K562 (cell line): ENCODE results near the gene SCN5A. TPM values are rescaled to one million over a fixed set of nuclear protein-coding genes. Genes with fewer than 3 reads are reported as not detected.

ENCODE experiments used
- ATAC-seq: fragments of 200-7000 bp; cut with Tn5 transposase; 3 replicates; pipeline ENCODE4 v1.9.1; 2020; ENCODE audit warnings: moderate library complexity
- BruUV-seq: library from RNA; stranded (reverse); fragments of 400-500 nt; replicated peaks from 2 replicates; lab custom pipeline; 2021; lab: Mats Ljungman, UMichigan
- CTCF ChIA-PET: fragments of 300-600 bp; formaldehyde crosslinking; extraction: SDS; loops from one replicate; lab custom pipeline; 2021; ENCODE audit warnings: low intra/inter-chr PET ratio; lab: Yijun Ruan, JAX
- POLR2A ChIA-PET: fragments of 300-600, 350-650 bp; sonication (Branson Sonifier 250); formaldehyde crosslinking; extraction: SDS; loops from one replicate; lab custom pipeline; 2021; ENCODE audit warnings: antibody characterized with exemption, inconsistent platforms; lab: Yijun Ruan, JAX
- DNase-seq, 4 experiments: peaks; one replicate each; pipeline versions ENCODE4 v3.0.0 to v3.0.0-alpha.2; 2011 to 2018; ENCODE audit warnings: low spot score in 3 of 4, mixed read lengths in 3 of 4; ENCODE audit errors: extremely low read depth in 1 of 4
- FAIRE-seq: peaks from 2 replicates; lab custom pipeline; 2011; peaks lifted over from hg19 to GRCh38; lab: Jason Lieb, UNC
- H2AFZ ChIP-seq: 2 replicates; pipeline ENCODE4 v1.6.0; 2011; ENCODE audit warnings: low read depth, low read length, control low read depth, inconsistent platforms
- H3K27ac ChIP-seq: fragments of 200-600 bp; 3 replicates; pipeline ENCODE4 v1.8.0; 2011; ENCODE audit warnings: low read depth, mild to moderate bottlenecking, control low read depth, inconsistent platforms, low read length, moderate library complexity, mixed read lengths; ENCODE audit errors: extremely low read depth
- H3K27me3 ChIP-seq, 2 experiments: fragments of 300-600 bp in 1 of 2; 2 replicates in 1 of 2; 3 replicates in 1 of 2; pipeline versions ENCODE4 v1.6.0 to v1.8.0; 2011; ENCODE audit warnings: inconsistent platforms in 2 of 2, low read length in 2 of 2, mild to moderate bottlenecking in 1 of 2, mixed read lengths in 1 of 2, moderate library complexity in 1 of 2; ENCODE audit not compliant: control insufficient read depth in 2 of 2, insufficient read depth in 2 of 2
- H3K36me3 ChIP-seq: fragments of 300-600 bp; 3 replicates; pipeline ENCODE4 v1.8.0; 2011; ENCODE audit warnings: mild to moderate bottlenecking, low read length, inconsistent platforms; ENCODE audit not compliant: control insufficient read depth, insufficient read depth
- H3K4me1 ChIP-seq, 2 experiments: fragments of 200-600 bp in 1 of 2; replicated peaks in 1 of 2; 2 replicates in 1 of 2; 3 replicates in 1 of 2; pipeline versions ENCODE4 v1.5.1 to v1.8.0; 2011; ENCODE audit warnings: inconsistent platforms in 2 of 2, low read length in 2 of 2, mild to moderate bottlenecking in 1 of 2, mixed read lengths in 1 of 2, moderate library complexity in 1 of 2; ENCODE audit not compliant: control insufficient read depth in 2 of 2, insufficient read depth in 2 of 2
- H3K4me2 ChIP-seq: 2 replicates; pipeline ENCODE4 v1.6.1; 2011; ENCODE audit warnings: low read length, control low read depth, inconsistent platforms, mixed read lengths; ENCODE audit not compliant: insufficient read depth
- H3K4me3 ChIP-seq: fragments of 200-600 bp; sonication (generic), shearing (Covaris generic); 2 replicates; pipeline ENCODE4 v1.5.1; 2016; ENCODE audit warnings: control low read depth, inconsistent platforms
- H3K79me2 ChIP-seq: fragments of 200-600 bp; 3 replicates; pipeline ENCODE4 v1.8.0; 2011; ENCODE audit warnings: low read length, inconsistent platforms; ENCODE audit not compliant: control insufficient read depth, insufficient read depth
- H3K9ac ChIP-seq, 2 experiments: 2 replicates each; pipeline versions ENCODE4 v1.6.0 to v1.6.1; 2011; ENCODE audit warnings: low read depth in 2 of 2, low read length in 2 of 2, control low read depth in 1 of 2, inconsistent platforms in 1 of 2, mild to moderate bottlenecking in 1 of 2, mixed read lengths in 1 of 2; ENCODE audit not compliant: insufficient read depth in 1 of 2
- H3K9me1 ChIP-seq: one replicate; pipeline ENCODE4 v1.6.0; 2011; ENCODE audit warnings: inconsistent platforms, mild to moderate bottlenecking, low read length, moderate library complexity; ENCODE audit not compliant: control insufficient read depth, insufficient read depth
- H3K9me3 ChIP-seq: replicated peaks from 2 replicates; pipeline ENCODE4 v1.5.1; 2011; ENCODE audit warnings: low read depth, low read length, inconsistent platforms; ENCODE audit not compliant: control insufficient read depth, insufficient read depth
- H4K20me1 ChIP-seq: replicated peaks from 2 replicates; pipeline ENCODE4 v1.6.1; 2011; ENCODE audit warnings: low read length, inconsistent platforms, mixed read lengths; ENCODE audit not compliant: control insufficient read depth, insufficient read depth
- ARID4B ChIP-seq: sonication (generic); formaldehyde crosslinking; IDR thresholded peaks from 2 replicates; pipeline ENCODE4 v1.8.0; 2022; ENCODE audit warnings: mild to moderate bottlenecking, missing genetic modification reagents
- ATF6 ChIP-seq: sonication (generic); formaldehyde crosslinking; IDR thresholded peaks from 2 replicates; pipeline ENCODE4 v1.4.0; 2020; ENCODE audit warnings: mild to moderate bottlenecking, missing genetic modification reagents
- CXXC5 ChIP-seq: fragments of 250-450 bp; sonication (Bioruptor Pico); IDR thresholded peaks from 2 replicates; pipeline ENCODE4 v1.8.0; 2022; ENCODE audit warnings: inconsistent platforms, mild to moderate bottlenecking, moderate library complexity
- ID3 ChIP-seq, 2 experiments: fragments of 250-450 bp in 1 of 2; fragments of 450-650 bp in 1 of 2; sonication (Bioruptor Pico) in 1 of 2; IDR thresholded peaks; 2 replicates each; pipeline versions ENCODE4 v1.6.1 to v1.8.0; 2016 to 2021; ENCODE audit warnings: mild to moderate bottlenecking in 2 of 2, moderate library complexity in 2 of 2, missing compliant biosample characterization in 1 of 2, missing genetic modification characterization in 1 of 2
- MCM3 ChIP-seq: fragments of 450-650 bp; IDR thresholded peaks from 2 replicates; pipeline ENCODE4 v1.6.1; 2016
- NFE2L1 ChIP-seq: fragments of 450-650 bp; IDR thresholded peaks from 2 replicates; pipeline ENCODE4 v1.6.1; 2016; ENCODE audit warnings: missing genetic modification characterization, low read depth, mild to moderate bottlenecking, missing compliant biosample characterization, moderate library complexity, borderline replicate concordance
- POLR2H ChIP-seq: IDR thresholded peaks from 2 replicates; pipeline ENCODE4 v1.6.1; 2016; ENCODE audit warnings: missing genetic modification characterization, low read depth, mild to moderate bottlenecking, control low read depth, missing compliant biosample characterization, moderate library complexity
- TOE1 ChIP-seq, 2 experiments: fragments of 450-650 bp in 1 of 2; sonication (generic) in 1 of 2; formaldehyde crosslinking in 1 of 2; IDR thresholded peaks; 2 replicates each; pipeline versions ENCODE4 v1.7.1 to v1.8.0; 2016 to 2022; ENCODE audit warnings: borderline replicate concordance in 2 of 2, mild to moderate bottlenecking in 2 of 2, antibody characterized with exemption in 1 of 2, inconsistent platforms in 1 of 2, low read depth in 1 of 2, missing genetic modification reagents in 1 of 2, moderate library complexity in 1 of 2
- WGBS: fragments of 100-300 bp; shearing (Covaris generic); methylation state at CpG from one replicate; pipeline ENCODE4 v1.1.6; 2016; ENCODE audit warnings: low coverage, mixed read lengths; ENCODE audit not compliant: insufficient coverage; ENCODE audit errors: missing lambda C conversion rate; 5-methylcytosine and 5-hydroxymethylcytosine counted together
- in situ Hi-C: fragments of 300-500 bp; cut with MboI; formaldehyde crosslinking; loops from 4 replicates; pipeline ENCODE4 v1.15.0; 2018; ENCODE audit warnings: inconsistent platforms, mixed read lengths
- intact Hi-C: fragments of 100-400 bp; cut with micrococcal nuclease; formaldehyde crosslinking; loops from 2 replicates; pipeline ENCODE4 v1.14.2; 2022
- polyA plus RNA-seq, 8 experiments: library from polyadenylated mRNA; depleted of rRNA in 4 of 8; stranded (reverse) in 5 of 8; unstranded in 3 of 8; fragments of >200 nt; fragmentation: Nextera tagmentation in 2 of 8; fragmentation: Illumina TruSeq in 1 of 8; extraction: Ambion mirVana in 2 of 8; extraction: Trizol in 1 of 8; gene quantifications; 2 replicates each; pipeline versions ENCODE4 v1.2.1 to v1.2.3, GENCODE V29; 2011 to 2014; ENCODE audit warnings: inconsistent platforms in 1 of 8, missing spikeins in 1 of 8
- total RNA-seq, 7 experiments: library from RNA; depleted of rRNA in 6 of 7; stranded (reverse); fragments of >200 nt in 6 of 7; fragmentation: Illumina TruSeq in 2 of 7; extraction: Trizol in 2 of 7; gene quantifications; 2 replicates each; pipeline versions ENCODE4 v1.2.1 to v1.2.3, GENCODE V29; 2011 to 2021; ENCODE audit warnings: low replicate concordance in 1 of 7
- TF ChIP-seq, protein P1 (sequence below): fragments of 450-650 bp; conservative IDR thresholded peaks from 2 replicates; pipeline ENCODE4 v1.6.1; 2016; ENCODE audit warnings: missing genetic modification characterization, low read depth, mild to moderate bottlenecking, control low read depth, missing compliant biosample characterization
- TF ChIP-seq, protein P2 (sequence below): sonication (generic); formaldehyde crosslinking; IDR thresholded peaks from 2 replicates; pipeline ENCODE4 v1.9.0; 2022; ENCODE audit warnings: mild to moderate bottlenecking, missing genetic modification reagents

The SCN5A gene
- total and polyA plus RNA-seq, 9 of the 15 experiments (the other 6 are each of a cell fraction or from before 2014, with no cell fraction given): 0.07 to 1.4 (median 0.21) TPM; not detected in 2

- in situ Hi-C loops: no loop called here
- no peak overlapping the region for H2AFZ ChIP-seq
- CTCF ChIA-PET: no interaction called here
- intact Hi-C loops: no loop called here
- H3K27ac ChIP-seq: no peak overlapping the region
- H3K4me3 ChIP-seq: no peak overlapping the region
- BruUV-seq: no TSS peak
- no peak for FAIRE-seq
- 2% methylated on average over 10 of the region's 10 CpGs for WGBS
- H3K9ac ChIP-seq: no peak overlapping the region; a peak in 1 of 4 replicates
- no peaks in the 10 kb centered on the region for H3K9me1 ChIP-seq
- no peaks in the 10 kb centered on the region for H3K9me3 ChIP-seq
- H4K20me1 ChIP-seq: no peaks in the 10 kb centered on the region
- peaks cover 9 to 54% of the 10 kb centered on the region in 2 experiments; a peak in 4 of 5 replicates for H3K27me3 ChIP-seq
- H3K4me1 ChIP-seq: no peaks in the 10 kb centered on the region
- H3K36me3 ChIP-seq: no peaks in the 10 kb centered on the region
- POLR2A ChIA-PET: no interaction called here
- DNase-seq: no peak
- H3K4me2 ChIP-seq: no peak overlapping the region
- no peaks in the 10 kb centered on the region for H3K79me2 ChIP-seq
- no peak for ATAC-seq
- TF ChIP-seq MCM3 (no peak), POLR2H (tag) (no peak), ARID4B (CRISPR knock-in tag) (no peak), ID3 (CRISPR knock-in tag; IDR thresholded peaks at IDR 0.05) (no peak), ID3 (tag; IDR thresholded peaks at IDR 0.05) (no peak), CXXC5 (CRISPR knock-in tag) (no peak), TOE1 (IDR thresholded peaks at IDR 0.05; ENCODE audit: borderline replicate concordance) (no peak), TOE1 (CRISPR knock-in tag; IDR thresholded peaks at IDR 0.05; ENCODE audit: borderline replicate concordance, low read depth) (no peak), NFE2L1 (tag) (no peak), ATF6 (CRISPR knock-in tag) (no peak)
- TF ChIP-seq, protein P1, sequence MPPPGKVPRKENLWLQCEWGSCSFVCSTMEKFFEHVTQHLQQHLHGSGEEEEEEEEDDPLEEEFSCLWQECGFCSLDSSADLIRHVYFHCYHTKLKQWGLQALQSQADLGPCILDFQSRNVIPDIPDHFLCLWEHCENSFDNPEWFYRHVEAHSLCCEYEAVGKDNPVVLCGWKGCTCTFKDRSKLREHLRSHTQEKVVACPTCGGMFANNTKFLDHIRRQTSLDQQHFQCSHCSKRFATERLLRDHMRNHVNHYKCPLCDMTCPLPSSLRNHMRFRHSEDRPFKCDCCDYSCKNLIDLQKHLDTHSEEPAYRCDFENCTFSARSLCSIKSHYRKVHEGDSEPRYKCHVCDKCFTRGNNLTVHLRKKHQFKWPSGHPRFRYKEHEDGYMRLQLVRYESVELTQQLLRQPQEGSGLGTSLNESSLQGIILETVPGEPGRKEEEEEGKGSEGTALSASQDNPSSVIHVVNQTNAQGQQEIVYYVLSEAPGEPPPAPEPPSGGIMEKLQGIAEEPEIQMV (tag): no peak
- TF ChIP-seq, protein P2, sequence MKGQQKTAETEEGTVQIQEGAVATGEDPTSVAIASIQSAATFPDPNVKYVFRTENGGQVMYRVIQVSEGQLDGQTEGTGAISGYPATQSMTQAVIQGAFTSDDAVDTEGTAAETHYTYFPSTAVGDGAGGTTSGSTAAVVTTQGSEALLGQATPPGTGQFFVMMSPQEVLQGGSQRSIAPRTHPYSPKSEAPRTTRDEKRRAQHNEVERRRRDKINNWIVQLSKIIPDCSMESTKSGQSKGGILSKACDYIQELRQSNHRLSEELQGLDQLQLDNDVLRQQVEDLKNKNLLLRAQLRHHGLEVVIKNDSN (CRISPR knock-in tag): no peak
Observed at GRCh38 chr3:38561746-38562466, 87.6 kb downstream of the SCN5A start.
